Epithelial cell of esophagus (primary cell): Measurements from ENCODE around the gene NRXN3.

Experiments
- DNase-seq: peaks from one replicate; pipeline ENCODE4 v3.0.0; 2010; ENCODE audit warnings: low read depth
- H3K4me3 ChIP-seq: 2 replicates; pipeline ENCODE4 v1.5.1; 2011; ENCODE audit warnings: mild to moderate bottlenecking, low read length, control low read depth
- TF ChIP-seq, protein P1 (sequence below): IDR thresholded peaks from 2 replicates; pipeline ENCODE4 v1.5.1; 2011; ENCODE audit warnings: low read depth, mild to moderate bottlenecking, low read length, control low read depth, inconsistent platforms; ENCODE audit not compliant: insufficient read depth; ENCODE audit errors: missing control alignments

The NRXN3 gene

DNA sequence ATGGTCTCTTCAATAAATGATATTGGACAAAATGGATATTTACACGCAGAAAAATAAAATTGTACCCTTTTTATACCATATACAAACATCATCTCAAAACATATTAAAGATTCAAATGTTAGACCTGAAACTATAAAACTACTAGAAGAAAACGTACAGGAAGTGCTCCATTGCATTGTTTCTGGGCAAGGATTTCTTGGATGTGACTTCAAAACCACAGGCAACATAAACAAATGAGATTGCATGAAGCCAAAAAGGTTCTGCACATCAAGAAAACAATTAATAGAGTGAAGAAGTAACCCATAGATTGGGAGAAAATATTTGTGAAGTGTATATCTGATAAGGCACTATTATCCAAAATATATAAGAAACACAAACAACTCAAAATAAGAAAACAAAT lies 812.4 kb downstream of the NRXN3 start:
- TF ChIP-seq, protein P1, sequence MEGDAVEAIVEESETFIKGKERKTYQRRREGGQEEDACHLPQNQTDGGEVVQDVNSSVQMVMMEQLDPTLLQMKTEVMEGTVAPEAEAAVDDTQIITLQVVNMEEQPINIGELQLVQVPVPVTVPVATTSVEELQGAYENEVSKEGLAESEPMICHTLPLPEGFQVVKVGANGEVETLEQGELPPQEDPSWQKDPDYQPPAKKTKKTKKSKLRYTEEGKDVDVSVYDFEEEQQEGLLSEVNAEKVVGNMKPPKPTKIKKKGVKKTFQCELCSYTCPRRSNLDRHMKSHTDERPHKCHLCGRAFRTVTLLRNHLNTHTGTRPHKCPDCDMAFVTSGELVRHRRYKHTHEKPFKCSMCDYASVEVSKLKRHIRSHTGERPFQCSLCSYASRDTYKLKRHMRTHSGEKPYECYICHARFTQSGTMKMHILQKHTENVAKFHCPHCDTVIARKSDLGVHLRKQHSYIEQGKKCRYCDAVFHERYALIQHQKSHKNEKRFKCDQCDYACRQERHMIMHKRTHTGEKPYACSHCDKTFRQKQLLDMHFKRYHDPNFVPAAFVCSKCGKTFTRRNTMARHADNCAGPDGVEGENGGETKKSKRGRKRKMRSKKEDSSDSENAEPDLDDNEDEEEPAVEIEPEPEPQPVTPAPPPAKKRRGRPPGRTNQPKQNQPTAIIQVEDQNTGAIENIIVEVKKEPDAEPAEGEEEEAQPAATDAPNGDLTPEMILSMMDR: no peak
- no peak for DNase-seq
- H3K4me3 ChIP-seq: no peak overlapping the region

DNA sequence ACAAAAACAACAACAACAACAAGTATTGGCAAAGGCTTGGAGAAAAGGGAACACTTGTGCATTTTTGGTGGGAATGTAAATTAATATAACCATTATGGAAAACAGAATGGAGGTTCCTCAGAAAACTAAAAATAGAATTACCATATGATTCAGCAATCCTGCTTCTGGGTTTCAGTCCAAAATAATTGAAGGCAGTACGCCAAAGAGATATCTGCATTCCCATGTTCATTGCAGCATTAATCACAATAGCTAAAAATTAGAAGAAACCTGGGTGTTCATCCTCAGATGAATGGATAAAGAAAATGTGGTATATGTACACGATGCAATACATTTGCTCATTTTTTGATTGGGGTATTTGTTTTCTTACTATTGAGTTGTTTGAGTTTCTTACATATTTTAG lies 813.0 kb downstream of the NRXN3 start:
- TF ChIP-seq, protein P1: no peak
- no peak for DNase-seq
- H3K4me3 ChIP-seq: no peak overlapping the region

DNA sequence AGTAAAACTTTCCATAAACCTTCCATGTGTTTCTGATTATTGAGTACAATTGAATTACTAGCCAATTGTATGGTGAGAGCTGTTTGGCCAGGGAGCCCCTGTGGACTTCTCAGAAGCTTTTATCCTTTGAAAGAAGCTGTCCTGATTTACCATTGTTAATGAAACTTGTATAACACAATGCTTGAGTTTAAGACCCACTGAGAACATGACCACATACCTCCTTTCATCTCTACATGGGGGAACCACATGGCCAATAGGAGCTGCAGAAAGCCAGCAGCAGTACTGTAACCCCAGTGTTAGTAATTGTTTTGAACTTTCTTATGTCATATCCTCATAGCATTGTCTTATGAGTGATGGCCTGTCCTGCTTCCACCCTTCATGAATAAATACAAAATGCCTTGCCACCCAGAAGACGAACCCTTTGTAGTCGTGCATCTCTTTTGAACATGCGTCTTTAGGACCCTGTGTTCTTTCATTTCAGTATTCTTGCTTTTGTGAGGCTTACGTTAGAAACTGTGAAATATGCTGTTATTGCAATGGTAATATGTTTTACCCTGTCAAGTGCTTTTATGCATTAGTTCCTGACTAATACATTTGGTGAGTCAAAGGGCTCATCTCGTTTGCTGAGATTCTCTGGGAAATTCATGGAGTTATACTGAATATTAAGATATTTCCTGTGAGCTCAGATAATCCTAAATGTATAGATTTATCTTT lies 815.7 kb downstream of the NRXN3 start:
- H3K4me3 ChIP-seq: no peak overlapping the region
- no peak for DNase-seq
- TF ChIP-seq, protein P1: no peak

DNA sequence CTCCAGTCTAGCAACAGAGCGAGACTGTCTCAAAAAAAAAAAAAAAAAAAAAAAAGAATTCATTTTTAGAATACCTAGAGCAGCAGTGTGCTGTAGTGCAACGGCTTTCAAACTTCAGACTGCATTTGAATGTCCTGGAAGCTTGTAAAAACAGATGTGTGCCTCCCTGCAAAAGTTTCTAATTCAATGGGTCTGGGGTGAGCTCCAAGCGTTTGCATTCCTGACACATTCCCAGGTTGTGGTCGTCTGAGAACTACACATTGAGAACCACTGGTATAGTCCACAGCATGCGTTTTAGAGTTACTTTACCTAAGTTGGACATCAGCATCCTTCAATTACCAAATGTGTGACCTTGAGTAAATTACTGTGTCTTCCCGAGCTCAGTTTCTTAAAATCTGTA lies 816.8 kb downstream of the NRXN3 start:
- H3K4me3 ChIP-seq: no peak overlapping the region
- no peak for DNase-seq
- TF ChIP-seq, protein P1: no peak

- TF ChIP-seq, protein P1: no peak
- DNase-seq: no peak
- H3K4me3 ChIP-seq: no peak overlapping the region
Observed at GRCh38 chr14:78989221-78989620, 819.0 kb downstream of the NRXN3 start.

DNA sequence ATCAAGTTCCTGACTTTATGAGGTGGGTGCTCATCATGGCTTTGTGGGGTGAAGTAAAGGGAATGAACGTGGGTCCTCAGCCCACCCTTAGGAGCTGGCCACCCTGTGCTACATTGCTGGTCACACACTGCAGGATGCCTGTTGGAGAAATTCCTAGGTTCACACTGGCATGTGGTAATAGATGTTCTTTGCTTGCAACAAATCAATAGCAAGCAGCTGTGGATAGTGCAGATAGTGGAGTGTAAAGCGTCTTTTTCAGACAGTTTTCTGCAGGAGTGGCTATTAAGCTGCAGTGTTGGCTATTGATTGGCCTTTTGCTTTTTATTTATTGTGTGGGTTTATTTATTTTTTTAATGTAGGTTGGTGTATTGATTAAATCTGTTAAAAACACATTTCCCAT lies 822.7 kb downstream of the NRXN3 start:
- no peak for DNase-seq
- H3K4me3 ChIP-seq: no peak overlapping the region
- TF ChIP-seq, protein P1: no peak

- TF ChIP-seq, protein P1: no peak
- no peak overlapping the region for H3K4me3 ChIP-seq
- peak; percentile 24 for DNase-seq
Observed at GRCh38 chr14:78997811-78998210, 827.6 kb downstream of the NRXN3 start.
